ENCODE data around the gene NFE2L2.
"Not testable (repeated sequence)": the region's sequence is repeated elsewhere in the genome, so short reads cannot be mapped to it uniquely, and the experiment has no call there.

Gene NFE2L2

DNA sequence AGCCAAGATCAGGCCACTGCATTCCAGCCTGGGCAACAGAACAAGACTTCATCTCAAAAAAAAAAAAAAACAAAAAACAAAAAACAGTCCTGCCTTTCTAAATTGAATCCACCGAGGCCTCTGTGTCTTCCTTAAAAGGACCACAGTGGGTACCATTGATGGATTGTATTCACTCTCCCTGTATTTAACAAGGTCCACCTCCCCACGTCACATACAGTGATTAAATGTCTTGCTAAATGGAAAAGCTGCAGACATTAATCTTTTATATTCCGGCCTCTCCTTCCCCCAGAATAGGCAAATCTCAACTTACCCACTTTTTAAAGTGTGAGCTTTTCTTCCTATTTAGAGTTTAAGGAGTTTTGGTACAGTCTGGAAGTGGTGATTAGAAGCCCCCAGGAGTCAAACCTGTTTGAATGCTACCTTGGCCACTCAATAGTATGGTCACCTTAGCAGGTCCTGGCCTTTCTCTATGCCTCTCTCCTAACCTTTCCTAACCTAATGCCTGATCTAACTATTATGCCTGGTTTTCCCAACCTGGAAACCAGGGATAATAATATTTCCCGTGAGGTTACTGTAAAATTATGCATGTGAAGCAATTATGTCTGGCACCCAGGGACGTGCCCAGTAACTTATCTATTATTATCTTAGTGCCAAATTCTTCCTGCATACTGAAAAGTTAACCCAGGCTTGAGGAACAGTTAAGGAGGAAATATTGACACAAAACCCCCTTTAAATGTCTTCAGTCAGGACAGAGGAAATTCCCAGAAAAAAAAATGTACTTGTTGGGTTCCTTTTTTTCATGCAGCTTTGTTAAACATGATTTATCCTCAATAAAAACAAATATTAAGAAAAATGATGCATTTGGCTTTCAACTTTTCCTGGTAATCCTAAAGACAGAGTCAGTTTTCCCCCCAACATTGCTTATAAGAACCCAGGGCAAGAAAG is 3.1 kb downstream of the NFE2L2 start:
- DNase-seq = no peak
- intact Hi-C loops (cut with DNase I) = loop anchor here (2.0 to 10.0 kb wide), 3 partner anchors 21 to 153 kb away; no protein-coding TSS in a partner anchor

DNA sequence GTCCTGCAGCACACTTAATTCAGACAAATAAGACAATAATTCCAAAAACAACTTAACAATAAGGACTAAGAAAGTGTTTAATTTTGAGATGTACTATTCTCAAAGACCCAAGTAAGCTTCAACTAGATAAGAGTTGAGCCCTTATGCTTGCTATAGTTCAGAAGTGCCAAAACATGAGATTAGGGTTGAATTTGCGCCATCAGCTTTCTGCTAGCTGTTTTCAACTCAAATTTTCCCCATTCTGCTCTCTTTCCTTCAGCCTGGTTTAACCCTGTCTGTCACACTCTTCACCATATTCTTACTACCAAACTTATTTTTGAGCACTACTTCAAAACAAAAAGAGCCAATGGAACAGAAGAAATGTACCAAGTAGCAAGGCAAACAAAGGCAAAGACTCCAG is 4.1 kb downstream of the NFE2L2 start:
- no peak for DNase-seq
- intact Hi-C loops (cut with DNase I) = loop anchor here (10.0 kb wide), 1 partner anchor 154 kb away; no protein-coding TSS in a partner anchor

DNA sequence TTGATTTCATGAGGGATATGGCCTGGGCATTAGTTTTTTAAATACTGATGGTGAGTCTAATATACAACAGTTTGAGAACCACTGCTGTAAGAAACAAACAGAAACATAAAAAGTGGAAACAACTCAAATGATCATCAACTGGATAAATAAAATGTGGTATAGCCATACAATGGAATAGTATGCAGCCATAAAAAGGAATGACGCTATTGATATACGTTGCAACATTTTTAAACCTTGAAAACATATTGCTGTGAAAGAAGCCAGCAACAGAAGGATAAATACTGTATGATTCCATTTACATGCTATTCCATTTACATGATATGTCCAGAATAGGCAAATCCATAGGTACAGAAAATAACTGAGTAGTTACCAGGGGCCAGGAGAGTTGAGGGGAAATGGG is 6.5 kb downstream of the NFE2L2 start:
- DNase-seq = no peak
- intact Hi-C loops (cut with DNase I) = no loop called here

- intact Hi-C loops (cut with DNase I) = no loop called here
- DNase-seq = no peak
Observed at GRCh38 chr2:177257471-177257870, 7.1 kb downstream of the NFE2L2 start.

- intact Hi-C loops (cut with DNase I) = no loop called here
- DNase-seq = no peak
Observed at GRCh38 chr2:177256695-177257094, 7.8 kb downstream of the NFE2L2 start.

GRCh38 chr2:177256026-177256425 is 8.5 kb downstream of the NFE2L2 start:
- DNase-seq = no peak
- intact Hi-C loops (cut with DNase I) = no loop called here

- no peak for DNase-seq
- intact Hi-C loops (cut with DNase I) = no loop called here
Observed at GRCh38 chr2:177255227-177255601, 9.3 kb downstream of the NFE2L2 start.

GRCh38 chr2:177254433-177255226 is 9.9 kb downstream of the NFE2L2 start:
- intact Hi-C loops (cut with DNase I) = no loop called here

GRCh38 chr2:177253704-177254103 is 10.8 kb downstream of the NFE2L2 start:
- intact Hi-C loops (cut with DNase I) = no loop called here
- no peak for DNase-seq

More at GRCh38 chr2:177254433-177255226, 9.9 kb downstream of the NFE2L2 start:
- peak in 6 of 10 donors; percentile 26 to 93 (median 46) for DNase-seq

DNA sequence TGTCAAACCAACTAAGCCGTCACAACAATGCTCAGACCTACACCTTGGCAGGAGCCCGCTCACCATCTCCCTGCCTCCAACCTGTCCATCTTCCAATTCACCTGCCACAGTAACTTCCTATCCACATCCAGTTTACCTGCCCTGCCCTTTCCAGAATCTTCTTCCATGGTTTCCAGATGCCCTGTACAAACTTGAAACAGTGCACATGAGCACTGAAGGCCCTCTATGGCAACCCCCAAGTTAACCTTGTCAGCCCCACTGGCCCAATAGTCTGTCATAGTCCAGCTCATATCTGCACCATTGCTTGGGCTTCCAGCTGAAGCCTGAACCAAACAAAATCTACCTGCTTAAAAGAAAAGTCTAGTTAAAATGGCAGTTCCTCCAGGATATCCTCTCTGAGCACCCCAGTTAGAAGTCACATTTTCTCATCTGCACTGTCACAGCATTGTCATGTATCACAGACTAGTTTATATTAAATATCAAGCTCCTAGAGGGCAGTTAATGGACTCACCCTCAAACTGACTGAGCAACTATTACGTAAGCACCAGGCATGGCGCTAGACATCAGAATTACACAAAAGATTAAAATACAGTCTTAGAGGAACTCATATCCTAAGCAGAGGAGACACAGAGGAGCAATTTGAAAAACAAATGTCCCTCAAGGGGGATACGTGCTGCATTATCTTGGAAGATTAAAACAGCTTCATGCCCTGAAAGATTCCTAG is 11.6 kb downstream of the NFE2L2 start:
- DNase-seq = no peak
- intact Hi-C loops (cut with DNase I) = no loop called here

- no peak for DNase-seq
- intact Hi-C loops (cut with DNase I) = no loop called here
Observed at GRCh38 chr2:177251165-177251542, 13.4 kb downstream of the NFE2L2 start.

- intact Hi-C loops (cut with DNase I) = no loop called here
- DNase-seq = no peak
Observed at GRCh38 chr2:177250461-177250860, 14.1 kb downstream of the NFE2L2 start.

- no peak for DNase-seq
- intact Hi-C loops (cut with DNase I) = no loop called here
Observed at GRCh38 chr2:177249038-177249437, 15.5 kb downstream of the NFE2L2 start.

DNA sequence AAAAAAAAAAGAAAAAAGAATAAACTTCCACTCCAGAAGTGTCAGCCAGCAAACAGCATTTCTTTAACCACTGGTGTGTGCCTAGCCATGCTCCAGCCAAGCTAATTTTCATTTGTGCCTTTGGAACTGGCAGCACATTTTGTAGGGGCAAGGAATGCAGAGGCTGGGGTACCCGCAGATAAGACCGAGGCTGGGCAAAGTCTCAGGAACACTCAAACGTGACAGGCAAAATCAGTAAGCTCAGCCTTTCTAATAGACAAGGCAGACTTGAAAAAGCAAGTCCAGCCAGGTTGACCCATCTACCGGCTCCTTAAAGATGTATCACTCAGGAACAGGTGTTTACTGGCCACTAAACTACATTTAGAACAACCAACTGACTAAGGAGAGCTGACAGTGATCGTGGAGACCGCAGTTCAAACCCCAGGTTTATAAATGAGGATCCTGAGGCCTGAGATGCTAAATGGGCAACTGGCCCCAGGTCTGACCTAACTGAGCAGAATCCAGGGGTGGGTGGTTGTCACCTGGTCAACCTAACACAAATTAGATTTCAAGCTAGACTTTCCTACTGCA is 16.7 kb downstream of the NFE2L2 start:
- intact Hi-C loops (cut with DNase I) = no loop called here
- no peak for DNase-seq

DNA sequence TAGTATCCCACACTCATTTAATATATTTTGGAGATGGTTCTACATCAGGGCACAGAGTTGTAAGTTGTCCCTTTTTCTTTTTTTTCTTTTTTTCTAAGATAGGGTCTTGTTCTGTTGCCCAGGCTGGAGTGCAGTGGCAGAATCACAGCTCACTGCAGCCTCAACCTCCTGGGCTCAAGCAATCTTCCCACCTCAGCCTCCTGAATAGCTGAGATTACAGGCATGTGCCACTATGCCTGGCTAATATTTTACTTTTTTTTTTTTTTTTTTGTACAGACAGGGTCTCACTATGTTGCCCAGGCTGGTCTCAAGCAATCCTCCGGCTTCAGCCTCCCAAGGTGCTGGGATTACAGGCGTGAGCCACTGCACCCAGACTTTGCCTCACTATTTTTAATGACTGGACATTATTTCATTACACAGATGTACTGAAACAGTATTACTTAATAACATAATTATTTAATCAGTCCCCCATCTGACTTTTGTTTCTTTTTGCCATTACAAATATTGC is 17.9 kb downstream of the NFE2L2 start:
- DNase-seq; intact Hi-C loops (cut with DNase I): not testable (repeated sequence)

DNA sequence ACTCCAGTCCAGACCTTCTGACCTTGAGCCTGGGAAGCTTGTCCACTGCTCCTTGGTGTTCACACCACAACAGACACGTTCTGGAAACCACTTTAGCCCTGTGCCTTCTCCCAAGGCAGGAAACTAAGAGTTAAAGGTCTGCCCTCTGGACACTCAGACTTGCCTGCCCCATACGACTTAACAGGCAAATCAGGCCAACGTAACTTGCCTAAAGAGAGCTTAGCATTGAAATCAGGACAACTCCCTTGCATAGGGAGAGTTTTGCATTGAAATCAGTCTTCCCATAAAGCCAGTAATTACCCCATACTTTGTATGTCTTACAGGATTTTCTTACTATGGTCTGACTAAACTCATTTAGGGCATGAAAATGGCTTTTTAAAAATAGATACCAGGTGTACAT is 18.5 kb downstream of the NFE2L2 start:
- no peak for DNase-seq
- intact Hi-C loops (cut with DNase I) = no loop called here

DNA sequence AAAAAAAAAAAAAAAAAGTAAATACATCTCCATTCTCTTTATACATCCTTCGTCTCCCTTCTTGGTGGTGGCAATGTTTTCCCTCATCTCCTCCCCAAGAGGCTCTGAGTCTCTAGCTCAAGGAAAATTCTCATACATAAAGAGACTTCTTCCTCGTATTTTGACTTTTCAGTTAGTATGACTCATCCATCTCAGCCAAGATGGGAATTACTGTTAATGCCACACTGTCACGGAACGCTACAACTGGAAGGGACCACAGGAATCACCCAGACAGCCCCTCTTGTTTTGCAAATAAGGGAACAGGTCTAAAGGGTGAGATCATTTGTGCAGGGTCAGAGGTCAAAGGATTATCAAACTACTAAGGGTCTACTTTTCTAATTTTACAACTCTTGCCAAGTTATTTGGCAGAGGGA is 19.5 kb downstream of the NFE2L2 start:
- intact Hi-C loops (cut with DNase I) = no loop called here
- no peak for DNase-seq

DNA sequence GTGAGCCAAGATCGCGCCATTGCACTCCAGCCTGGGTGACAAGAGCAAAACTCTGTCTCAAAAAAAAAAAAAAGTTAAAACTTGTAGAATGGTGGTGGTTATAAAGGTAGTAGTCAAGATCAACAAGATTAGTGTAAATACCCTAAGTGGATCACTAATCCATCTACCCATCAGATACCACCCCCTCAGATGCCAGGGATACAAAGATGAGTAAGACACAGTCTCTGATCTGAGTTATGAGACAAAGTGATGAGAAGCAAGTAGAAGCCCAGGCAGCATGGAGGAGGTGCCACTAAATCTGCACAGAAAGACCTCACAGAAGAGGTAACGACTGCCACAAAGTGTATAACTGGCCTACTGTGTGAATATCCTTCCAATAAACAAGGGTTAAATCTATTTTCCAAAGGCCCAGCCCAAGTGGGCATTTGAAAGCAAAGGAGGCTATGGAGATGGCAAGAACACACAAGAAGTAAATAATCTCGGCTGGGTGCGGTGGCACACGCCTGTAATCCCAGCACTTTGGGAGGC is 20.2 kb downstream of the NFE2L2 start:
- no peak for DNase-seq
- intact Hi-C loops (cut with DNase I) = no loop called here

- intact Hi-C loops (cut with DNase I) = no loop called here
- no peak for DNase-seq
Observed at GRCh38 chr2:177243476-177243875, 21.1 kb downstream of the NFE2L2 start.

GRCh38 chr2:177243073-177243472 is 21.5 kb downstream of the NFE2L2 start:
- DNase-seq = no peak
- intact Hi-C loops (cut with DNase I) = no loop called here
